Testis (tissue), 3 donors: ENCODE measurements around the gene PDHX. TPM values are rescaled to one million over a fixed set of nuclear protein-coding genes. Genes with fewer than 3 reads are reported as not detected.
A peak's percentile ranks its signal among the peaks of the same experiment; 100 is the strongest.

Experiments
- DNase-seq: peaks from one replicate; pipeline ENCODE4 v3.0.0-alpha.2; 2019
- H3K27ac ChIP-seq, 2 donors: fragments of 200-600 bp; sonication (generic); one replicate each; pipeline ENCODE4 v1.5.1; 2019
- H3K27me3 ChIP-seq: fragments of 200-600 bp; sonication (generic); one replicate; pipeline ENCODE4 v1.5.1; 2019
- H3K36me3 ChIP-seq: fragments of 200-600 bp; sonication (generic); one replicate; pipeline ENCODE4 v1.5.1; 2017; ENCODE audit warnings: low read depth; ENCODE audit errors: missing control alignments
- H3K4me1 ChIP-seq: fragments of 200-600 bp; sonication (generic); one replicate; pipeline ENCODE4 v1.5.1; 2019
- H3K4me3 ChIP-seq, 2 donors: fragments of 200-600 bp; sonication (generic); one replicate each; pipeline ENCODE4 v1.5.1; 2017 to 2019
- H3K9me3 ChIP-seq: fragments of 200-600 bp; sonication (generic); one replicate; pipeline ENCODE4 v1.5.1; 2017
- CTCF ChIP-seq, 3 experiments: fragments of 450-650 bp in 2 of 3; fragments of 200-600 bp in 1 of 3; sonication (generic) in 1 of 3; IDR thresholded peaks; one replicate each; pipeline ENCODE4 v1.5.1; 2016 to 2019; ENCODE audit warnings: antibody characterized with exemption in 3 of 3, mild to moderate bottlenecking in 2 of 3, moderate library complexity in 1 of 3
- POLR2A ChIP-seq: fragments of 450-650 bp; IDR thresholded peaks from one replicate; pipeline ENCODE4 v1.6.1; 2017; ENCODE audit warnings: antibody characterized with exemption, mild to moderate bottlenecking, moderate library complexity
- WGBS, 2 donors: methylation state at CpG; one replicate each; pipeline ENCODE4 v1.1.5; 2018; 5-methylcytosine and 5-hydroxymethylcytosine counted together
- intact Hi-C: fragments of 100-400 bp; cut with DNase I; formaldehyde crosslinking; loops from one replicate; pipeline ENCODE4 v1.15.1; 2023; ENCODE audit warnings: low total_unique reads
- polyA plus RNA-seq: library from polyadenylated mRNA; stranded (reverse); fragments of 350-450 nt; fragmentation: Illumina TruSeq; extraction: RNeasy Lipid Tissue Mini Kit (QIAGEN cat#74804); gene quantifications from one replicate; pipeline ENCODE4 v1.2.3, GENCODE V29; 2014; ENCODE audit warnings: low read depth, low replicate concordance; ENCODE audit not compliant: insufficient read depth
- total RNA-seq, 2 donors: library from RNA; depleted of rRNA; stranded (reverse); fragments of >200 nt; gene quantifications; one replicate each; pipeline ENCODE4 v1.2.3, GENCODE V29; 2016

The PDHX gene
- total and polyA plus RNA-seq, 3 donors from 2014 or later, result 47.9 to 54.2 (median 53.5) TPM

GRCh38 chr11:34996958-34997357 is 80.5 kb downstream of the PDHX start:
- WGBS, 2 donors, result 91 to 95% methylated on average over 5 of the region's 5 CpGs
- no peaks in the 10 kb centered on the region for H3K27me3 ChIP-seq
- H3K4me3 ChIP-seq, result no peak overlapping the region
- H3K36me3 ChIP-seq, result no peaks in the 10 kb centered on the region
- no peak for DNase-seq
- H3K4me1 ChIP-seq, result no peaks in the 10 kb centered on the region
- H3K27ac ChIP-seq, result no peak overlapping the region
- TF ChIP-seq CTCF (IDR thresholded peaks at IDR 0.05), result no peak
- intact Hi-C loops, result no loop called here
- no peaks in the 10 kb centered on the region for H3K9me3 ChIP-seq

GRCh38 chr11:34997952-34998528 is 81.6 kb downstream of the PDHX start:
- no peaks in the 10 kb centered on the region for H3K9me3 ChIP-seq
- H3K36me3 ChIP-seq, result no peaks in the 10 kb centered on the region
- no peak for DNase-seq
- 73 to 76% methylated on average over 3 of the region's 3 CpGs for WGBS, 2 donors
- no peaks in the 10 kb centered on the region for H3K4me1 ChIP-seq
- intact Hi-C loops, result no loop called here
- no peak overlapping the region for H3K27ac ChIP-seq
- no peak overlapping the region for H3K4me3 ChIP-seq
- H3K27me3 ChIP-seq, result no peaks in the 10 kb centered on the region
- peak; percentile 11 to 30 (median 18) for TF ChIP-seq CTCF (IDR thresholded peaks at IDR 0.05)
- no peak for TF ChIP-seq POLR2A

GRCh38 chr11:34999453-34999852 is 83.0 kb downstream of the PDHX start:
- no peaks in the 10 kb centered on the region for H3K4me1 ChIP-seq
- TF ChIP-seq CTCF (IDR thresholded peaks at IDR 0.05), result no peak
- TF ChIP-seq POLR2A, result no peak
- no peaks in the 10 kb centered on the region for H3K36me3 ChIP-seq
- no peak overlapping the region for H3K27ac ChIP-seq
- DNase-seq, result no peak
- intact Hi-C loops, result no loop called here
- WGBS, 2 donors, result 83 to 84% methylated on average over 4 of the region's 4 CpGs
- no peaks in the 10 kb centered on the region for H3K27me3 ChIP-seq
- H3K9me3 ChIP-seq, result no peaks in the 10 kb centered on the region
- no peak overlapping the region for H3K4me3 ChIP-seq

GRCh38 chr11:35003186-35003585 is 86.8 kb downstream of the PDHX start:
- no peak for DNase-seq
- H3K4me1 ChIP-seq, result no peaks in the 10 kb centered on the region
- intact Hi-C loops, result no loop called here
- no peak overlapping the region for H3K27ac ChIP-seq
- 0 to 76% methylated on average over 1 of the region's 1 CpG for WGBS, 2 donors
- TF ChIP-seq POLR2A (no peak), CTCF (IDR thresholded peaks at IDR 0.05) (no peak)
- H3K27me3 ChIP-seq, result no peaks in the 10 kb centered on the region
- no peak overlapping the region for H3K4me3 ChIP-seq
- no peaks in the 10 kb centered on the region for H3K9me3 ChIP-seq
- H3K36me3 ChIP-seq, result no peaks in the 10 kb centered on the region

DNA sequence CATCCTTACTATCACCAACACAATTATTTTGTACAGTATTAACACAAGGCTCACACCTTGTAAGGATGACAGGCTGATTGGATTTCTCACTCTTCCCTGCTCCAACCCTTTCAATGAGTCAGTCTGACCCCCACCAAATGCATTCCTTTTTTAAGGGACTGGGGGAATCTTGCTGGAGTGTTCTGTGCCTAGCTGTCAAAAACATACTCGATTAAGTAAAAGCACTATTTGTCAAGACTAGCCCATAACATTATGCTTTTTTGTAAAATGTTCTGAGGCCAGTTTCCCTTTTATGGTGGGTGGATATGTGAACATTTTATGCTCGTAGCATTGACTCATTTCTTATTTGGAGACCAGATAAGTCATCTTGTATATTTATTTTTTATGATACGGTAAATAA is 87.2 kb downstream of the PDHX start:
- no peak for TF ChIP-seq POLR2A
- no peak for TF ChIP-seq CTCF (IDR thresholded peaks at IDR 0.05)
- no peaks in the 10 kb centered on the region for H3K9me3 ChIP-seq
- H3K27me3 ChIP-seq, result no peaks in the 10 kb centered on the region
- 72 to 80% methylated on average over 3 of the region's 3 CpGs for WGBS, 2 donors
- intact Hi-C loops, result no loop called here
- no peaks in the 10 kb centered on the region for H3K4me1 ChIP-seq
- no peak for DNase-seq
- no peaks in the 10 kb centered on the region for H3K36me3 ChIP-seq
- no peak overlapping the region for H3K27ac ChIP-seq
- no peak overlapping the region for H3K4me3 ChIP-seq
